Motor neuron (in vitro differentiated cells): ENCODE results near the gene VPS8. TPM values are rescaled to one million over a fixed set of nuclear protein-coding genes. Genes with fewer than 3 reads are reported as not detected.
A peak's percentile ranks its signal among the peaks of the same experiment; 100 is the strongest.

Experiments used
- ATAC-seq, 8 experiments: fragments of 200-7000 bp; cut with Tn5 transposase; replicated peaks in 6 of 8; 2 replicates each; pipeline ENCODE4 v1.8.0; 2021; ENCODE audit warnings: mild to moderate bottlenecking in 8 of 8, moderate library complexity in 8 of 8
- H3K27ac ChIP-seq, 2 donors: fragments of 250-450 bp; sonication (Bioruptor Pico); 2 replicates each; pipeline ENCODE4 v1.9.0; 2021; ENCODE audit warnings: antibody characterized with exemption in 2 of 2, mild to moderate bottlenecking in 2 of 2, moderate library complexity in 1 of 2
- H3K4me1 ChIP-seq, 2 donors: fragments of 250-450 bp; sonication (Bioruptor Pico); replicated peaks in 1 of 2; 2 replicates each; pipeline ENCODE4 v1.6.1; 2021; ENCODE audit warnings: antibody characterized with exemption in 2 of 2, mild to moderate bottlenecking in 2 of 2, moderate library complexity in 1 of 2
- H3K4me3 ChIP-seq, 5 donors: fragments of 250-450 bp; sonication (Bioruptor Pico); 2 replicates each; pipeline ENCODE4 v1.9.0; 2021; ENCODE audit warnings: antibody characterized with exemption in 5 of 5, mild to moderate bottlenecking in 5 of 5, moderate library complexity in 4 of 5
- WGBS, 10 experiments: fragments of 450-650 bp; shearing (Covaris generic); methylation state at CpG; one replicate each; pipeline ENCODE4 v1.0.0; 2022; 5-methylcytosine and 5-hydroxymethylcytosine counted together
- in situ Hi-C, 9 experiments: fragments of 400-800 bp; cut with MboI; loops; one replicate each; pipeline ENCODE4 v1.15.0; 2021; ENCODE audit warnings: low sequenced_read_pairs in 9 of 9, low pct_unique_long_range_greater_than_20kb in 2 of 9; ENCODE audit not compliant: unreplicated experiment in 9 of 9
- total RNA-seq, 8 experiments: library from RNA; unstranded; fragments of 300-600 nt; gene quantifications; 2 replicates each; pipeline versions ENCODE4 v1.2.3 to v1.2.4, GENCODE V29; 2022

Gene VPS8
- total RNA-seq, 8 experiments from 2014 or later: 32.0 to 86.0 (median 56.7) TPM

DNA sequence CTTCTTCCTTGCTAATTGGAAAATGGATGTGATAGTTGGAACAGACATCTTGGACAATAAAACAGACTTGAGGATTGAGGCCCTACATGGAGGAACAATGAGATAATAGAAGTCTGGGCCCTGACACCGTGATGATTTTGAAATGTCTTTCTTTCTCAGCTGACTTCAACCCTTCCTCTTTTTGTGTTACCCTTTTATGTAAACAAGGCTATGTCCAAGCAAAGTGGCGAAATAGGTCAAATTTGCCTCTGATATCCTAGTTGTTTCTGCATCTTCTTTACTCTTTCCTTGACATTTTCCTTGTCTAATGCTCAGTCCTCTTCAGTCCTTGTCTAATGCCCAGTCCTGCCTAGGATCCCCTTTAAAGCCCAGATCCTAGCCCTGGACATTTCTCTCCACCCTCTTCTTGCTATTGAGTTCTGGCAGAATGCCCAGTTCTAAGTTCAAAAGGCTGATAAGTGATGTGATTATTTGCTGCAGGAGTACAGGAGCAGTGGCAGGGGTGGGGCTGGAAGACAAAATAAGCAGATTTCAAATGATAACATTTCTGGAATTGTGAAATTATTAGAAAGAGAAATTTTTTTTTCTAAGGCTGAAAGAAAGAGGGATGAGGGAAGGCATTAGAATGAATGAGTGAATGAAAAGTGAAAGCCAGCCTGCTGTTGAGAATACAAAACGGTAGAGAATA lies 6.5 kb upstream of the VPS8 start:
- H3K4me1 ChIP-seq: peaks cover 15 to 18% of the 10 kb centered on the region in 2 donors
- 36 to 90% (median 78%) methylated on average over 2 to 3 of the region's 3 CpGs for WGBS, 10 experiments
- H3K4me3 ChIP-seq: no peak overlapping the region
- ATAC-seq: peak in 4 of 8 experiments; percentile 13 to 46 (median 28)
- no peak overlapping the region for H3K27ac ChIP-seq
- in situ Hi-C loops: no loop called here

DNA sequence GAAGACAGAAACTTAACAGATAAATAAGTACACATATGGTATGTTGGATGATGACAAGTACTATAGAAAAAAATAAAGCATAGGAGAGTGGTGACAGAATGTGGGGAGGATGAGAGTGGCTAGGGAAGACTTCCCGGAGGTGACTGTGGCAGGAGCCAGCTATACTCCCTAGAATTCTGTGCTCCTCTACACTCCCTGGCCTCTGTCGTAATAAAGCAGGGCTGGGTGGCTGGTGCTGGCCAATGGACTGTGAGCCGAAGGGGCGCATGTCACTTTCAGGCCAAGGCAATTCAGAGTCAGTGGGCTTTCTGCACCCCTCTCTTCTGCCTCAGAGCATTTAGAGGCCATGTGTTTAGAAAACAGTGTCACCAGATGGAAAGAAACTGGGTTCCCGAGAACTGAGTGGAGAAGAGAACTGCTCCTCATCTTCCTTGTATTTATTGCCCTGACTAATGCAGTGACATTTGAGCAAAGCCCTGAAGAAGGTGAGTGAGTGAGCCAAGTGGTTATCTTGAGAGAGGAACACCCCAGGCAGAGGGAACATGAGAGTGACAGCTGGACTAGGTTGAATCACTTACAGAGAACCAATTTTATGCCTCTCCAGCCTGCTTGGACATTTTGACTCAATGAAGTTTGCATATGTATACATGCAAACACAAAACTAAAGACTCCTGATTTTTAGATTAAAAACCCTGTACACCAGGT lies 5.2 kb upstream of the VPS8 start:
- Histone ChIP-seq H3K4me1 (peaks cover 15 to 18% of the 10 kb centered on the region in 2 donors), H3K4me3 (no peak overlapping the region), H3K27ac (no peak overlapping the region)
- WGBS, 10 experiments: 77 to 100% (median 91%) methylated on average over 1 to 5 of the region's 5 CpGs; no CpG with 5 or more reads in 1 of the 10 experiments
- in situ Hi-C loops: no loop called here
- peak in 1 of 8 experiments; percentile 42 for ATAC-seq

DNA sequence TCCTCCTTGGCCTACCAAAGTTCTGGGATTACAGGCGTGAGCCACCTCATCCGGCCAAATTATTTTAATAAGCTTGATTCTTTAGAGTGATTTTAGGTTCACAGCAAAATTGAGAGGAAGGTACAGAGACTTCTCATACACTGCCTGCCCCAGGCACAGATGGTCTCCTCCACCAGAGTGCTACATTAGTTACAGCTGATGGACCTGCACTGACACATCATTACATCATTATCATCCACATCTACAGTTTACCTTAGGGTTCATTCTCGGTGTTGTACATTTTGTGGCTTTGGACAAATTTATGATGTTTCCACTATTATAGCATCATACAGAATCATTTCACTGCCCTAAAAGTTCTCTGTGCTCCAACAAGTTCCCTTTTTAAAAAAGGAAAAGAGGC lies 4.4 kb upstream of the VPS8 start:
- ATAC-seq: peak in 5 of 8 experiments; percentile 24 to 51 (median 42)
- no peak overlapping the region for H3K4me3 ChIP-seq
- peaks cover 15 to 18% of the 10 kb centered on the region in 2 donors for H3K4me1 ChIP-seq
- peak overlapping the region in 1 of 2 donors; percentile 3 for H3K27ac ChIP-seq
- in situ Hi-C loops: no loop called here
- WGBS, 10 experiments: 0 to 100% (median 81%) methylated on average over 1 to 3 of the region's 3 CpGs; no CpG with 5 or more reads in 2 of the 10 experiments

DNA sequence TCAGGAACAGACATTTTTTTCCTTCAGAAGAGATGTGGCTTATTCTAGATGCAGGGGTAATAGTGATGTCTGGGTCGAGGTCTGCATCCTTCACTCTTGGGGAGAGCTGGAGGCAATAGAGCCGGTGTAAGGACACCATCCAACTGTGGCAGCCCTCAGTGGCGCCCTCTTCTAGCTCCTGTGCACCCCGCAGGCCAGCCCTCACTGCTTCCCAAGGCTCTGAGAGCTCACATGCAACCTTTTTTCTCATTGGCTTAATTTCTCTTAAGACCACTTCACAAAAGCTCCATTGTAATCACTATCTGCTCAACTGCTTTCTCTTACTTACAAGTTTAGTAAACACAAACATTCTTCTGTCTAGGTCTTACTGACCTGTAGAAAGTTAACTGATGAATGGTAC lies 3.9 kb upstream of the VPS8 start:
- WGBS, 10 experiments: 0 to 41% (median 17%) methylated on average over 1 to 3 of the region's 4 CpGs; no CpG with 5 or more reads in 1 of the 10 experiments
- peak in 6 of 8 experiments; percentile 12 to 61 (median 46) for ATAC-seq
- H3K4me1 ChIP-seq: peaks cover 17 to 21% of the 10 kb centered on the region in 2 donors
- no peak overlapping the region for H3K4me3 ChIP-seq
- in situ Hi-C loops: no loop called here
- H3K27ac ChIP-seq: peak overlapping the region in 1 of 2 donors; percentile 3

DNA sequence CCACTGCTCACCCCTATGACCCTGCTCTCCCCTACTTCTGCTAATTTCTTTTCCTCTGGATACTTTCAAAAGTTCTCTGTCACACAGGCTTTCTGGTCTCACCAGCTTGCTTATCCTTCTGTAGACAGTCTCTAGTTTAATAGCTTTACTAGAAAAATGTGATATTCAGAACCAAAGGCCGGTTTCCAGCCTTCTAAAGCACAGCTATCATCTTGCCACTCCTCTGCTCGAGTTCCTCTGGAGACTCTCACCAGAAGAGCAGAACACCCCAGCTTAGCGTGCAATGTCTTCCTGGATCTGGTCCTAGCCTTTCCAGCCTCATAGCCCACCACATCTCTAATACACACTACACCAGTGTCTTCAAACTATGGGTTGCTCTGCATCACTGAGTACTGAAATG lies 1.8 kb upstream of the VPS8 start:
- in situ Hi-C loops: no loop called here
- no peak for ATAC-seq
- Histone ChIP-seq H3K27ac (no peak overlapping the region), H3K4me1 (peaks cover 17 to 27% of the 10 kb centered on the region in 2 donors), H3K4me3 (no peak overlapping the region)
- 57 to 93% (median 83%) methylated on average over 1 to 3 of the region's 3 CpGs; no CpG with 5 or more reads in 2 of the 10 experiments for WGBS, 10 experiments

DNA sequence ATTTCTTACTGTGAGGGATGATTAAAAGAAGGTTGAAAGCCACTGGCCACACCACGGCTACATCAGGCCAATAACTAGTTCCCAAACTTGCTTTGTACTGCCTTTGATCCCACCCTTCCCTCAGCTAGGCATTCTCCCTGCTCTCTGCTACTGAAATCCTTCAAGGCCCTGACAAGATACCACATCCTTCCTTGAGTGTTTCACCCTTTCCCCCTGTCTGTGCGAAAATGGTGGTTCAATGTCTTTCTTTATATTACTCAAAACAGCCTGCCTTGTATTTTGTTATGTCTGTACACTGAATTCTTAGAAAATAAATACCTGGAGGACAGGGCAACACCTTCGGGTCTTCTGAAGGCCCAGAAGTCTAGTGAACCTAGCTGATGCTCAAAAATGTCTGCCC lies 932 bp upstream of the VPS8 start:
- in situ Hi-C loops: no loop called here
- WGBS, 10 experiments: 67 to 100% (median 100%) methylated on average over 1 to 3 of the region's 3 CpGs; no CpG with 5 or more reads in 1 of the 10 experiments
- Histone ChIP-seq H3K27ac (no peak overlapping the region), H3K4me1 (peaks cover 11 to 21% of the 10 kb centered on the region in 2 donors), H3K4me3 (no peak overlapping the region)
- no peak for ATAC-seq

DNA sequence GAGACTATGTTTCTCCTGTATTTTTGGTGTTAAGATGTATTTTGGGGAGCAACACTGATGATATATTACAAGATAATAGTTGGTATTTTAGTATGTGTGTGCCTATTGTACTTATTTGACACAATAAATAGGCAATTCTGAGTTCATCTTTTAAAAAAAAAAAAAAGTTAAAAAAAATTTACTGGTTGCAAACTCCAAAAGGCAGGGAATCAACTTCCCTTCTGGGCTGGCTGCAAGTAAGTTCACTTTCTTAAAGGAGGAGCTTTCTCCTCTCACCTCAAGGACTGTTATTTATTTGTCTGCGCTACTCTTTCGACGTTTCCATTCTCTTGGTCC lies 335 bp upstream of the VPS8 start:
- Histone ChIP-seq H3K4me3 (peak overlapping the region; percentile 83 to 96 (median 85)), H3K27ac (no peak overlapping the region), H3K4me1 (peaks cover 11 to 21% of the 10 kb centered on the region in 2 donors)
- no peak for ATAC-seq
- 0% methylated on average over 3 of the region's 3 CpGs; no CpG with 5 or more reads in 4 of the 10 experiments for WGBS, 10 experiments
- in situ Hi-C loops: no loop called here

DNA sequence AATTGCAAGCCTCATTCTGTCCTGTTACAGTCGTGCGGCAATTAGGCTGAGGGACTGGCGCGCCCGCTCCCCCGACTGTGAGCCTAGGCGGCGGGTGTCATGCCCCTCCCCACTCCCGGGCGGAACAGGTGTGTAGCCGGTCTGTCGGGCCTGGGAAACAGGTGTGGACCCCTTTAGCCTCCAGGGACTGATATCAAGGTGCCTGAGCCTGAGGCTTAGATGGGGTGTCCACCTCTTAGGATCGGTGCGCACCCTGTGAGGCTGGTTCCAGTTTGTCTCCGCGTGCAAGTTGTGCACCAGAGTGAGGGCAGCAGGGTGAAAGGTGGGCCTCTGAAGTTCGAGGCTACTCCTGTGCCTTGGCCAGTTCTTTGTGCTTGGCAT lies 686 bp downstream of the VPS8 start:
- in situ Hi-C loops: no loop called here
- 0 to 20% (median 1%) methylated on average over 1 to 8 of the region's 17 CpGs; no CpG with 5 or more reads in 4 of the 10 experiments for WGBS, 10 experiments
- ATAC-seq: peak in 6 of 8 experiments; percentile 3 to 42 (median 10)
- Histone ChIP-seq H3K4me3 (peak overlapping the region; percentile 83 to 96 (median 85)), H3K4me1 (peaks cover 8 to 15% of the 10 kb centered on the region in 2 donors), H3K27ac (no peak overlapping the region)

DNA sequence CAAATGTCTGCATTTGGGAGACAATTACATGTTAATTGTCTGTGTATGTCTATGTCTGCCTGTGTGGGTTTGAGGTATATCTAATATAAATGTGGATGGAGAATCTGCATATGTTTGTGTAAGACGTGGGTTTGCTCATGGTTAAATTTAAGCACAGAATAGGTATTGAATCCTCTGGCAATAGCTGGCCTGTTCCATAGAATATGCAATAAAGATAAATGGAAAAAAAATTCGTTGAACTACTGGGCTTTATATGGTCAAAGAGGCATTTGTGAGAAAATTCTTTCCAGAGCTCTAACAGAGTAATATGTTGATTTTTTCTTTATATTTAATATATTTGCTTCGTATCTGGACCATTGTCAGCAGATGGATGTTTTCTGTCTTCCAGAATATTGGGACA lies 1.4 kb downstream of the VPS8 start:
- peak overlapping the region in 3 of 5 donors; percentile 83 to 96 (median 93) for H3K4me3 ChIP-seq
- in situ Hi-C loops: no loop called here
- 33 to 82% (median 62%) methylated on average over 1 to 3 of the region's 3 CpGs for WGBS, 10 experiments

DNA sequence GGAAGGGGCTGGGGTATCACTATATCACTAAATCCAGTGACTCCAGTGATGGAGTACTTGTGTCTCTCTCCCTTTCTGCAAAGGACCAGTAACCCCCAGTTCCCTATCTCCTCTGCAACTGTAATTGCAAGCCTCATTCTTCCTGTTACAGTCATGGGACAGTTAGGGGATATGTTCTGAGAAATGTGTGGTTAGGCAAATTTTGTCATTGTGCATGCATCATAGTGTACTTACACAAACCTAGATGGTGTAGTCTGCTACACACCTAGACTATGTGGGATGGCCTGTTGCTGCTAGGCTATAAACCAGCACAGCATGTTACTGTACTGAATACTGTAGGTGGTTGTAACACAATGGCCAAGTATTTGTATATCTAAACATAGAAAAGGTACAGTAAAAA lies 2.2 kb downstream of the VPS8 start:
- in situ Hi-C loops: no loop called here

More for the DNA sequence above, 1.4 kb downstream of the VPS8 start:
- Histone ChIP-seq H3K27ac (no peak overlapping the region), H3K4me1 (peaks cover 4 to 9% of the 10 kb centered on the region in 2 donors)
- no peak for ATAC-seq

DNA sequence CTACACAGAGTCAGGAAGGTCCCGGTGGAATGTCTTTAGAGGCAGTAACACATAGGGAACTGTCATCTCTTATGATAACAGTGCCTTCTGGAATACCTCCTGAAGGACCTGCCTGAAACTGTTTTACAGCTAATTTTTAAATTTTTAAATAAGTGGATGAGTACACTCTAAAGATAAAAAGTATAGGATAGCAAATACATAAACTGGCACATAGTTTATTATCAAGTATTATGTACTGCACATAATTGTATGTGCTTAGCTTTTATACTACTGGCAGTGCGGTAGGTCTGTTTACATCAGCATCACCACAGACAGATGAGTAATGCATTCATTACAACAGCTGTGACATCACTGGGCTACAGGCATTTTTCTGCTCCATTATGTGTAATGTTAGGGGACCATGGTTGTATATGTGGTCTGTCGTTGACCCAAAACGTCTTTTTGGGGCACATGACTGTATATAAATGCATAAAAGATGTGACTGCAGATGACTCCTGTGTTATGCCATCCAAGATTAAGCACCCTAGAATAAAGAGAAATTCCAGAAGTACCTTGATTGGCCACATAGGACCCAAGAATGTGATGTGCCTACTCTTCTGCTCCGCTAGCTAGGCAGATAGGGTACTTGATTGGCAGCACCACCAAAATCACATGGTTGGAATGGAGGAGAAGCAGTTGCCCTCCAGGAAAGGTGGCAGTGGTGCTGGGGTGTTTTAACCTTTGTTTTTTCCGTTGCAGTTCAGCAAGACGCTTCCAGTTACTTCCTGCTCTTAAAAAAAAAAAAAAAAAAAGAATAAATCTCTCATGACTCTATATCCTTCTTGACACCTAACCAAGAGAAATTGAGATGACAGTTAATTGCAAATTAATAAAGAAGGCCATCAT lies 3.3 kb downstream of the VPS8 start:
- Histone ChIP-seq H3K4me1 (peaks cover 4 to 9% of the 10 kb centered on the region in 2 donors), H3K27ac (no peak overlapping the region), H3K4me3 (no peak overlapping the region)
- in situ Hi-C loops: no loop called here
- 50 to 100% (median 88%) methylated on average over 1 to 7 of the region's 7 CpGs for WGBS, 10 experiments
- peak in 3 of 8 experiments; percentile 18 to 60 (median 54) for ATAC-seq

More for the DNA sequence above, 2.2 kb downstream of the VPS8 start:
- no peak overlapping the region for H3K4me3 ChIP-seq
- H3K27ac ChIP-seq: no peak overlapping the region
- H3K4me1 ChIP-seq: peaks cover 4 to 9% of the 10 kb centered on the region in 2 donors
- no peak for ATAC-seq

DNA sequence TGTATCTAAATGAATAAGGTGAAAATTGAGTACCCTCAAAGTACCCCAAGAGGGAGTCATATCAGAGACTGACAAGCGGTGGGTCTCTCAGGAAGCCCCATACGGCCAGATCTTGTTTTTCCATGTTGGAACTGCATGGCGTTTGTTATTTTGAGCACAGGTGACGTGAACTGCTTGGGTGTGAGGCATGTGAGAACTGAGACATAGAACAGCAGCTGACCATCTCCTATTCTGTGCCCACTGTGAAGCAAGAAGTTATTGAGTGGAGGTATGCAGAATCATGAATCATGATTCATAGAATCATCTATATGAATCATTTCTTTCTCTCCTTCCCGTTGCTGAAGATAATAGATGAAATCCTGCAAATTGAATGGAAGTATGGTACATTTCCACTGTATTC lies 4.6 kb downstream of the VPS8 start:
- in situ Hi-C loops: no loop called here
- peak in 1 of 8 experiments; percentile 2 for ATAC-seq
- WGBS, 10 experiments: 67 to 100% (median 83%) methylated on average over 1 to 5 of the region's 5 CpGs; no CpG with 5 or more reads in 3 of the 10 experiments
- Histone ChIP-seq H3K27ac (no peak overlapping the region), H3K4me1 (peaks cover 4 to 9% of the 10 kb centered on the region in 2 donors), H3K4me3 (no peak overlapping the region)

DNA sequence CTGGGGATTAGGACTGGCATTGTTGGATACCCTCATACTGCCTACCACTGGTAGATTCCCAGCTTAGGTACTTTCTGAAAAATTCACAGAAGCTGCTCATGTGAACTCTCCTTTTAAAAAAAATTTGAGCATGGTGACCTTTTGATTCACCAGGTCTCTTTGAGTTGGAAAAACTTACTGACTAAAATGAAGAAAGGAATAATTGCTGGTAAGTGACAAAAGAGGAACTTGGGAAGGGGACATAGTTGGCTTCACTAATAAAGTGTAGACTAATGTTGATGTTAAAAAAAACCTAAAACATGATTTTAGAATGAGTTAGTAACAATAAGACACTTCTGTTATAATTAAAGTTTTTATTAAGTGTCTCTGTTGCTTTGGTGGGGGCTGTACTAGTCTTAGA lies 8.6 kb downstream of the VPS8 start:
- in situ Hi-C loops: no loop called here
- H3K4me3 ChIP-seq: no peak overlapping the region
- no peaks in the 10 kb centered on the region for H3K4me1 ChIP-seq
- no peak for ATAC-seq
- no peak overlapping the region for H3K27ac ChIP-seq
